Naive thymus-derived CD4-positive, alpha-beta T cell (primary cell): ENCODE data around the gene BMP7. TPM values are rescaled to one million over a fixed set of nuclear protein-coding genes. Genes with fewer than 3 reads are reported as not detected.

ENCODE experiments used
- ATAC-seq: fragments of 150-1000 bp; cut with Tn5 transposase; 2 replicates; pipeline ENCODE4 v1.10.0; 2021; ENCODE audit warnings: mild to moderate bottlenecking, moderate library complexity
- CTCF ChIA-PET: fragments of 350-600 bp; sonication (Branson Sonifier 250); formaldehyde crosslinking; loops from one replicate; lab custom pipeline; 2021; ENCODE audit warnings: antibody characterized with exemption; lab: Charles Lee
- POLR2A ChIA-PET: fragments of 350-600 bp; sonication (Branson Sonifier 250); formaldehyde crosslinking; loops from one replicate; lab custom pipeline; 2021; ENCODE audit warnings: antibody characterized with exemption, inconsistent platforms; lab: Charles Lee
- DNase-seq, 9 donors: peaks; one replicate each; pipeline versions ENCODE4 v3.0.0 to v3.0.0-alpha.2; 2020 to 2022; ENCODE audit warnings: mixed read lengths in 1 of 9
- H3K27ac ChIP-seq: one replicate; pipeline ENCODE4 v1.7.0; 2013; ENCODE audit warnings: mild to moderate bottlenecking, low read depth, low read length, moderate library complexity
- H3K27me3 ChIP-seq, 2 donors: one replicate each; pipeline ENCODE4 v1.7.0; 2013; ENCODE audit warnings: low read length in 2 of 2, mild to moderate bottlenecking in 2 of 2, moderate library complexity in 2 of 2; ENCODE audit not compliant: control insufficient read depth in 2 of 2, insufficient read depth in 2 of 2
- H3K36me3 ChIP-seq, 3 experiments: 1 replicate in 2 of 3; 2 replicates in 1 of 3; pipeline ENCODE4 v1.7.0; 2013; ENCODE audit warnings: low read length in 3 of 3, mild to moderate bottlenecking in 3 of 3, moderate library complexity in 1 of 3; ENCODE audit not compliant: insufficient read depth in 3 of 3, control insufficient read depth in 2 of 3
- H3K4me1 ChIP-seq, 2 donors: one replicate each; pipeline ENCODE4 v1.7.0; 2013; ENCODE audit warnings: low read length in 2 of 2, mild to moderate bottlenecking in 2 of 2, moderate library complexity in 1 of 2; ENCODE audit not compliant: control insufficient read depth in 2 of 2, insufficient read depth in 2 of 2
- H3K4me3 ChIP-seq: 2 replicates; pipeline ENCODE4 v1.7.0; 2013; ENCODE audit warnings: mild to moderate bottlenecking, low read length
- H3K9me3 ChIP-seq, 3 experiments: 1 replicate in 2 of 3; 2 replicates in 1 of 3; pipeline ENCODE4 v1.7.0; 2013; ENCODE audit warnings: low read length in 3 of 3; ENCODE audit not compliant: control insufficient read depth in 2 of 3
- H3K27ac Mint-ChIP-seq, 9 donors: one replicate each; pipeline ENCODE4 v1.8.0; 2020 to 2022; ENCODE audit warnings: mixed read lengths in 9 of 9, mild to moderate bottlenecking in 8 of 9, moderate library complexity in 5 of 9, inconsistent platforms in 2 of 9
- H3K27me3 Mint-ChIP-seq, 5 donors: one replicate each; pipeline ENCODE4 v1.8.0; 2021 to 2022; ENCODE audit warnings: mixed read lengths in 5 of 5, mild to moderate bottlenecking in 1 of 5
- H3K36me3 Mint-ChIP-seq, 5 donors: one replicate each; pipeline ENCODE4 v1.8.0; 2020 to 2022; ENCODE audit warnings: mixed read lengths in 5 of 5, mild to moderate bottlenecking in 3 of 5, inconsistent platforms in 1 of 5
- H3K4me1 Mint-ChIP-seq, 7 donors: one replicate each; pipeline ENCODE4 v1.8.0; 2020 to 2022; ENCODE audit warnings: mixed read lengths in 7 of 7, mild to moderate bottlenecking in 3 of 7, inconsistent platforms in 1 of 7
- H3K4me3 Mint-ChIP-seq, 10 donors: one replicate each; pipeline ENCODE4 v1.8.0; 2020 to 2022; ENCODE audit warnings: mild to moderate bottlenecking in 10 of 10, mixed read lengths in 10 of 10, moderate library complexity in 6 of 10, inconsistent platforms in 2 of 10
- H3K9me3 Mint-ChIP-seq, 11 donors: one replicate each; pipeline ENCODE4 v1.8.0; 2020 to 2022; ENCODE audit warnings: mixed read lengths in 11 of 11, mild to moderate bottlenecking in 4 of 11, inconsistent platforms in 1 of 11, moderate library complexity in 1 of 11
- intact Hi-C, 2 donors: fragments of 100-400 bp; cut with micrococcal nuclease; formaldehyde crosslinking; loops; one replicate each; pipeline ENCODE4 v1.15.1; 2023
- polyA plus RNA-seq, 2 donors: library from polyadenylated mRNA; unstranded; fragments of 300-500 nt; fragmentation: Illumina TruSeq; gene quantifications; one replicate each; pipeline ENCODE4 v1.2.3, GENCODE V29; 2021
- total RNA-seq, 6 experiments: library from RNA in 5 of 6; stranded (reverse) in 5 of 6; gene quantifications; 1 replicate in 5 of 6; 2 replicates in 1 of 6; pipeline ENCODE4 v1.2.3 and lab custom pipeline; 2021 to 2026

BMP7 gene
- total and polyA plus RNA-seq, 7 experiments from 2014 or later: not detected

- no peaks in the 10 kb centered on the region for H3K36me3 ChIP-seq
- no peak overlapping the region for H3K27ac ChIP-seq
- H3K27ac Mint-ChIP-seq: no peak overlapping the region
- peaks cover 0 to 7% (median 0%) of the 10 kb centered on the region in 11 donors for H3K9me3 Mint-ChIP-seq
- ChIA-PET POLR2A (no interaction called here), CTCF (no interaction called here)
- ATAC-seq (no peak), DNase-seq (no peak)
- no peak overlapping the region for H3K4me3 ChIP-seq
- H3K27me3 ChIP-seq: no peaks in the 10 kb centered on the region
- no peaks in the 10 kb centered on the region for H3K4me1 ChIP-seq
- H3K9me3 ChIP-seq: no peaks in the 10 kb centered on the region
- intact Hi-C loops: no loop called here
- peaks cover 0 to 12% (median 7%) of the 10 kb centered on the region in 7 donors for H3K4me1 Mint-ChIP-seq
- H3K36me3 Mint-ChIP-seq: peaks cover 0 to 6% (median 3%) of the 10 kb centered on the region in 5 donors
- peak overlapping the region in 4 of 10 donors; percentile 8 to 56 (median 45) for H3K4me3 Mint-ChIP-seq
- H3K27me3 Mint-ChIP-seq: peaks cover 14 to 37% (median 36%) of the 10 kb centered on the region in 5 donors
Observed at GRCh38 chr20:57251344-57251743, 15.1 kb downstream of the BMP7 start.

- ATAC-seq: peak; percentile 29
- Mint-ChIP-seq H3K9me3 (peaks cover 0 to 7% (median 0%) of the 10 kb centered on the region in 11 donors), H3K4me1 (peaks cover 0 to 12% (median 7%) of the 10 kb centered on the region in 7 donors), H3K27ac (no peak overlapping the region), H3K4me3 (peak overlapping the region in 2 of 10 donors; percentile 8 to 55), H3K36me3 (peaks cover 0 to 6% (median 3%) of the 10 kb centered on the region in 5 donors), H3K27me3 (peaks cover 12 to 37% (median 33%) of the 10 kb centered on the region in 5 donors)
- DNase-seq: peak in 2 of 9 donors; percentile 1 to 7
- intact Hi-C loops: no loop called here
- H3K4me3 ChIP-seq: no peak overlapping the region
- H3K9me3 ChIP-seq: no peaks in the 10 kb centered on the region
- no peaks in the 10 kb centered on the region for H3K36me3 ChIP-seq
- POLR2A ChIA-PET: no interaction called here
- H3K27ac ChIP-seq: no peak overlapping the region
- CTCF ChIA-PET: no interaction called here
- no peaks in the 10 kb centered on the region for H3K4me1 ChIP-seq
- H3K27me3 ChIP-seq: no peaks in the 10 kb centered on the region
Observed at GRCh38 chr20:57250607-57251343, 15.7 kb downstream of the BMP7 start.

GRCh38 chr20:57249772-57250171, 16.7 kb downstream of the BMP7 start:
- Histone ChIP-seq H3K27ac (no peak overlapping the region), H3K27me3 (no peaks in the 10 kb centered on the region), H3K4me3 (no peak overlapping the region), H3K4me1 (no peaks in the 10 kb centered on the region), H3K9me3 (no peaks in the 10 kb centered on the region), H3K36me3 (no peaks in the 10 kb centered on the region)
- Mint-ChIP-seq H3K36me3 (peaks cover 0 to 6% (median 3%) of the 10 kb centered on the region in 5 donors), H3K27ac (no peak overlapping the region), H3K27me3 (peaks cover 8 to 31% (median 24%) of the 10 kb centered on the region in 5 donors), H3K9me3 (peaks cover 0 to 7% (median 0%) of the 10 kb centered on the region in 11 donors), H3K4me1 (peaks cover 0 to 12% (median 7%) of the 10 kb centered on the region in 7 donors), H3K4me3 (no peak overlapping the region)
- CTCF ChIA-PET: no interaction called here
- POLR2A ChIA-PET: no interaction called here
- intact Hi-C loops: no loop called here
- DNase-seq (no peak), ATAC-seq (no peak)

GRCh38 chr20:57249073-57249472, 17.4 kb downstream of the BMP7 start:
- Mint-ChIP-seq H3K9me3 (peaks cover 0 to 7% (median 0%) of the 10 kb centered on the region in 11 donors), H3K27ac (no peak overlapping the region), H3K4me3 (no peak overlapping the region), H3K36me3 (peaks cover 0 to 6% (median 3%) of the 10 kb centered on the region in 5 donors), H3K4me1 (peaks cover 0 to 12% (median 7%) of the 10 kb centered on the region in 7 donors), H3K27me3 (peaks cover 5 to 28% (median 18%) of the 10 kb centered on the region in 5 donors)
- POLR2A ChIA-PET: no interaction called here
- Histone ChIP-seq H3K4me1 (no peaks in the 10 kb centered on the region), H3K27me3 (no peaks in the 10 kb centered on the region), H3K27ac (no peak overlapping the region), H3K9me3 (no peaks in the 10 kb centered on the region), H3K4me3 (no peak overlapping the region), H3K36me3 (no peaks in the 10 kb centered on the region)
- intact Hi-C loops: no loop called here
- ATAC-seq: no peak
- DNase-seq: no peak
- CTCF ChIA-PET: no interaction called here

GRCh38 chr20:57248132-57248797, 18.2 kb downstream of the BMP7 start:
- H3K27me3 Mint-ChIP-seq: peaks cover 5 to 29% (median 16%) of the 10 kb centered on the region in 5 donors
- no peak for ATAC-seq
- H3K4me1 Mint-ChIP-seq: peaks cover 0 to 12% (median 7%) of the 10 kb centered on the region in 7 donors
- H3K4me3 ChIP-seq: no peak overlapping the region
- no peaks in the 10 kb centered on the region for H3K9me3 ChIP-seq
- H3K4me3 Mint-ChIP-seq: no peak overlapping the region
- peaks cover 0 to 6% (median 3%) of the 10 kb centered on the region in 5 donors for H3K36me3 Mint-ChIP-seq
- H3K36me3 ChIP-seq: no peaks in the 10 kb centered on the region
- no peak for DNase-seq
- no peaks in the 10 kb centered on the region for H3K4me1 ChIP-seq
- CTCF ChIA-PET: no interaction called here
- POLR2A ChIA-PET: no interaction called here
- no peaks in the 10 kb centered on the region for H3K27me3 ChIP-seq
- intact Hi-C loops: no loop called here
- H3K27ac ChIP-seq: no peak overlapping the region
- H3K9me3 Mint-ChIP-seq: peaks cover 0 to 7% (median 0%) of the 10 kb centered on the region in 11 donors
- no peak overlapping the region for H3K27ac Mint-ChIP-seq

GRCh38 chr20:57247292-57247965, 19.0 kb downstream of the BMP7 start:
- ATAC-seq (no peak), DNase-seq (no peak)
- no peak overlapping the region for H3K27ac Mint-ChIP-seq
- intact Hi-C loops: no loop called here
- Histone ChIP-seq H3K4me3 (no peak overlapping the region), H3K36me3 (no peaks in the 10 kb centered on the region), H3K27me3 (no peaks in the 10 kb centered on the region), H3K4me1 (no peaks in the 10 kb centered on the region), H3K9me3 (no peaks in the 10 kb centered on the region), H3K27ac (no peak overlapping the region)
- peaks cover 0 to 6% (median 3%) of the 10 kb centered on the region in 5 donors for H3K36me3 Mint-ChIP-seq
- peaks cover 5 to 27% (median 11%) of the 10 kb centered on the region in 5 donors for H3K27me3 Mint-ChIP-seq
- POLR2A ChIA-PET: no interaction called here
- peaks cover 0 to 12% (median 7%) of the 10 kb centered on the region in 7 donors for H3K4me1 Mint-ChIP-seq
- H3K4me3 Mint-ChIP-seq: no peak overlapping the region
- CTCF ChIA-PET: no interaction called here
- H3K9me3 Mint-ChIP-seq: peaks cover 0 to 7% (median 0%) of the 10 kb centered on the region in 11 donors
